Dermis microvascular lymphatic vessel endothelial cell (primary cell): Measurements from ENCODE around the gene CNTN4. TPM values are rescaled to one million over a fixed set of nuclear protein-coding genes. Genes with fewer than 3 reads are reported as not detected.
"Not testable (repeated sequence)": the region's sequence is repeated elsewhere in the genome, so short reads cannot be mapped to it uniquely, and the experiment has no call there.

ENCODE experiments used
- DNase-seq, 2 donors: peaks; one replicate each; pipeline versions ENCODE4 v3.0.0 to v3.0.0-alpha.2; 2010; ENCODE audit warnings: low read depth in 2 of 2
- total RNA-seq: library from RNA; depleted of rRNA; stranded (reverse); fragments of >200 nt; gene quantifications from 2 replicates; pipeline ENCODE4 v1.2.1, GENCODE V29; 2014

Gene CNTN4
- 0.25 TPM in 1 of 2 replicates, not detected in the other for total RNA-seq

DNA sequence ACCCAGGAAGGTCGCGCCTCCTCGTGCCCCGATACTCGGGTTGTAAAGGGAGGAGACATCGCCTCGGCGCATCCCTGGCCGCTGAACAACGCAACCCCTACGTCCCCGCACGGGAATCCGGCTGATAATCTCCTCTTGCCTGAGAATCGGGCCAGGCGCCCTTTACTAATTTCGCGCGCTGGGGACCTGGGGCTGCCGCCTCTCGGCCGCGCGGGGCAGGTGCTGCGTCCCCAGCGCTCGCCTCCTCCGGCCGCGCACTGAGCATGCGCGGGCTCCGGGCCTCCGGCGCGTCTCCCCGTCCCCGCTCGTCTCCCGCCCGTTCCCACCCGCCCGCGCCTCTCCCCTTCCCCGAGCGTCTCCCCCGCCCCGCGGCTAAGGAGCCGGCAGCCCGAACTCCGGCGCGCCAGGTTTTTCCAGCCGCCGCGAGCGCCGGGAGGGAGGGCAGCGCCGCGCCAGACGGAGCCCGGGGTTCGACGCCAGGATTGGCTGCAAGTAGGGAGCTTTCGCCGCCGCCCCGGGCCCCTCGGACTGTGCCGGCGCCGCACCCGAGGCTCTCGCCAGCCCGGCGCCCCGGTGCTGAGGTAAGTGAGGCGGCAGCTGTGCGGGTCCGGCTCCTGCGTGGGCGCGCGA is at the start of gene CNTN4:
CNTN4 (plus strand) TSS at position 469 of the 630 bp plus-strand sequence.
- DNase-seq, result peak in 1 of 2 donors; percentile 7

DNA sequence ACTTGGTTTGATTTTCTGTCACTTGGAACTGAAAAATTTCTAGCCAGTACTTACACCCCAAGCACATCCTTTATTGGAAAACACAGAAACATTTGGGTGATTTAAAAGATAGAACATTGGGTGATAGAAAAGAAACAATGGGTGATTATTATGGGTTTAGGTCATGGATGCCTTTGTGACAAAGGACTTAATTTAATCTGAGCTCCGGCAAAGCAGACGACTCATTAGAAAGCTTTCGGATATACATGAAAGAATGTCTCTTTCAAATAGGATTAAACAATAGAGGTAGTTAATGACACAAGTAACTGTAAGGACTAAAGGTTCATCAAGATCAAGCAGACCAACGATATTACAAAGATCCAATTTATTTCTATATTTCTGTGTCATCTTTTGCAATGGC is 37.3 kb upstream of the CNTN4 start:
- DNase-seq, result no peak

DNA sequence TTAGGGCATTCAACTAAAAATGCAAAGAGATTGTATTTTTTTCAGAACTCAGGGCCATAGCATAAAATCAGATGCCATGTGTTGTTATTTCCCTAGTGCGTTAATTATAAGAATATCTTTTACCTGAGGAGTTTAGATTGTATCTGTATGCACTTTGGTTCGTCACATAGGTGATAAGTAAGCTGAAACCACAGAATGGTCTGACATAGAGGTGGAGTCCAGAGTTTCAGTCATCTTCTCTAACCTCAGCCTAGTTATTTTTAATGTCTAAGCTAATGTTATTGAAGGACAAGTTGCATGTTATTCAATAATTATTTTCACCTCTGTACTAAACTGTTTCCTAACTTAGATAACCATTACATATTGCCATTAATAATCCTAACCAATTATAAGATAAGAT is 27.1 kb upstream of the CNTN4 start:
- DNase-seq, result no peak

DNA sequence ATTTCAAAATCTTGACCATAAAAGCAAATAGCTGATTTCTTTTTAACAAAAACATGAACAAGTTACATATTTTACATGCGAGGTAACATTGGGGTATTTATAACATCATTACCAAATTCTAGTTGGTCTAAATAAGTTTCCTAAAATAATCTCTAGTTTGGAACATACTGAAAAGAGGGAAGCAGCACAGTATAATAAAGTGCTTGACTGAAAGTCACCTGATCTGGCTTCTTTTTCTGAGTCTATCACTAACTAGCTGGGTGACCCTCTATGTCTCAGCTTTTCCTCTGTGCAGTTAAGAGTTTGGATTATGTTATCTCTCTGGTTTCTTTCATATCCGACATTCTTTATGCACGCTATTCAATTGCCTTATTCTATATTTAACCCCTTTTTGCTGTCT is 19.8 kb upstream of the CNTN4 start:
- DNase-seq, result no peak

DNA sequence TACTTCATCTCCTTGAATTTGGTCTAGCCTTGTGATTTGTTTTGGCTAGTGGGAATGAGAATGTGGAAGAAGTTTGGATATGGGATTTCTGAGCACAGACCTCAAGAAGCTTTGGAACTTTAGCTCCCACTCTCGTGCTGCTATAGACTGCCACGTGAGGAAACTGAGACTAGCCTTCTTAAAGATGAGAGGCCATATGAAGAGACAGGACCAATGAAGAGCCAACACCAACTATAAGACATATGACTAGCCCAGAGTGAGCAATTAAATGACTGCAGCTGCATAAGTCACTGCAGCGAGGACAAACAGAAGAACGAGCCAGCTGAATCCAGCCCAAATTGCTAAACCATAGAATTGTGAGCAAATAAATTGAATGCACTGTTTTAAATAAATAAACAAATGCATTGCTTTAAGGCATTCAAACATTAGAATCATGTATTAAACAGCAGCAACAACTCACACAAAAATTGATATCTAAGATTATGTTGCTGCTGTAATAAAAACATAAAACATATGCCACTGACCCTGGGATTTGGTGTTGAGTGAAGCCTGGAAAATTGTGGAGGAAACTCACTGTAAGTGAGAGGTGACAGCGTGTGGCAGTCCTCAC is 15.7 kb upstream of the CNTN4 start:
- DNase-seq, result no peak

DNA sequence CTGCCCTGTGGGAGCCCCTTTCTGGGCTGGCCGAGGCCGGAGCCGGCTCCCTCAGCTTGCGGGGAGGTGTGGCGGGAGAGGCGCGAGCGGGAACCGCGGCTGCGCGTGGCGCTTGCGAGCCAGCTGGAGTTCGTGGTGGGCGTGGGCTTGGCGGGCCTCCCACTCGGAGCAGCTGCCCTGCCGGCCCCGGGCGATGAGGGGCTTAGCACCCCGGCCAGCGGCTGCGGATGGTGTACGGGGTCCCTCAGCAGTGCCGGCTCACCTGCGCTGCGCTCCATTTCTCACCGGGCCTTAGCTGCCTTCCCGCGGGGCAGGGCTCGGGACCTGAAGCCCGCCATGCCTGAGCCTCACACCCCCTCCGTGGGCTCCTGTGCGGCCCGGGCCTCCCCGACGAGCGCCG is 15.1 kb upstream of the CNTN4 start:
- DNase-seq, result not testable (repeated sequence)

DNA sequence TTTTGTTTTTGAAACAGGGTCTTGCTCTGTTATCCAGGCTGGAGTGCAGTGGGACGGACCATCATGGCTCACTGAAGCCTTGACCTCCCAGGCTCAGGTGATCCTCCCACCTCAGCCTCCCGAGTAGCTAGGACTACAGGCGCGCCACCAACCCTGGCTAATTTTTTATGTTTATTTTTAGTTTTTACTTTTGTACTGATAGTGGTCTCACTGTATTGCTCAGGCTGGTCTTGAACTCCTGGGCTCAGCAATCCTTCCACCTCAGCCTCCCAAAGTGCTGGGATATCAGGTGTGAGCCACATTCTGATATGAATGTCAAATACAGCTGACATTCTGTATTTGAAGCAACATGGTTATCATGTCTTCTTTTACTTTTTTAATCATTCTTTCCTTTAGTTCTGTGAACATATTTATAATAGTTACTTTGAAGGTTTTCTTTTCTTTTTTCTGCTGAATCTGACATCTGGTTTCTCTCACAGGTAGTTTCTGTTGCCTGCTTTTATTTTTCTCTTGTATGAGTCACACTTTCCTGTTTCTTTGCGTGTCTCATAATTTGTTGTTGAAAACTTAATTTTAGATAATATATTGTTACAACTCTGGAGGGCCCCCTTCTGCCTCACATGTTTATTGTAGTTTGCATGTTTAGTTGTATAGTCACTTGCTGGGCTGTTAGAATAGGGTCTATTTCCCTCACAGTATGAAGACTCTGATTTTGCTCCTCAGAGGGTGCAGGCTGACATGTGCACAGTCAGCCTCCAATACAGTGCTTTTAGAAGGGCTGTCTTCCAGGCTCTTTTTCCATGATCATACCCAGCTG is 8.4 kb upstream of the CNTN4 start:
- no peak for DNase-seq

DNA sequence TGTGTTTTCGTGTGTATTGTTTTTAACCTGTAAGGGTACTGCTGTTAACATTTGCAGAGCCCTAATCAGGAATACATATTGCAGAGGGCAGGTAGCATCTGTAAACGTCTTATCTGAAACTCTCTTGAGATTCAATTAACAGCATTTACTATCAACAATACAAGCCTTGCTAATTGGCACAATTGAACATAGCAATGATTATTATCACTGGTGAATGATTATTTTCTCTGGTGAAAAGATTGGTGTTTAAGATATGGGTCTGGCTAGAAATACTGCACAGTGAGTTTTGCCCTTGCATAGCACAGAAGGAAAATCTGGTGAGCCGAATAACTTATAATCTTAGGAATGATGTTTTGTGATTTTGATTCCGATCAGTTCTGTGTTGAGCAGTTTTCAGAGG is 5.9 kb upstream of the CNTN4 start:
- no peak for DNase-seq

DNA sequence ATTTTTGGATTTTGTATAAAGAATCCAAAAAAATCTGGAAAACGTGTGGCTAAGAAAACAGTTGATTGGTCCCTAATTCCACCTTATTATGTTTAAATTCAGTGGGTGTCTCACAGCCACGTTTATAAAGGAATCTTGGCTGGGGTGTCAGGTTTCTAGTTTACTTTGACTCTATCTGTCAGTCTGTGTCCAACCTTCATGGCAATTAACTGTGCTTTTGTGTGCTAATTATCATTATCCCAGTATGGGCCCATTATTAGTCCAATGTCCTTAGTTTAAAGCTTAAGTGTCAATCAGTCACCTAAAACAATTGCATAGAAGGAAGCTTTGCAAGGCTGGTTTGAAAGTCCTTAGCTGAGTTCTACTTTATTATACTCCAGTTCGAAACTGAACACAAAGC is 3.7 kb upstream of the CNTN4 start:
- no peak for DNase-seq

DNA sequence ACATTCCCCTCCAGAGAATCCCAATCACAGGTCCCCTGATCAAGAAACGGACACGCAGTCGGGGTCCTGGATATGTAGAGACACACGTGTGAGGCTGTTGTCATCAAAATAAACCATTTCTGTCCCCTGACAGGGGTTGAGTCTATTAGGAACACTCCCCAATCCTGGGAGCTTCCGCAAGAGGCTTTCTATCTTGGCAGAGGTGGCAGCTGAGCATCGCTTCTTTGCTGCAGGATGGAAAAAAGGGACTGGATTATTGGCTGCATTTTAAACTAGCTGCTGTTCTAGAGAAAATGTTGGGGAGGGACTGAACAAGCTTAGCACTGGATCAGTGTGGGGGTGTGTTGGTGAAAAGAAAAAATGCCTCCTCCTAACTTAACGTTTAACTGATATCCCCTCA is 2.5 kb upstream of the CNTN4 start:
- DNase-seq, result no peak

DNA sequence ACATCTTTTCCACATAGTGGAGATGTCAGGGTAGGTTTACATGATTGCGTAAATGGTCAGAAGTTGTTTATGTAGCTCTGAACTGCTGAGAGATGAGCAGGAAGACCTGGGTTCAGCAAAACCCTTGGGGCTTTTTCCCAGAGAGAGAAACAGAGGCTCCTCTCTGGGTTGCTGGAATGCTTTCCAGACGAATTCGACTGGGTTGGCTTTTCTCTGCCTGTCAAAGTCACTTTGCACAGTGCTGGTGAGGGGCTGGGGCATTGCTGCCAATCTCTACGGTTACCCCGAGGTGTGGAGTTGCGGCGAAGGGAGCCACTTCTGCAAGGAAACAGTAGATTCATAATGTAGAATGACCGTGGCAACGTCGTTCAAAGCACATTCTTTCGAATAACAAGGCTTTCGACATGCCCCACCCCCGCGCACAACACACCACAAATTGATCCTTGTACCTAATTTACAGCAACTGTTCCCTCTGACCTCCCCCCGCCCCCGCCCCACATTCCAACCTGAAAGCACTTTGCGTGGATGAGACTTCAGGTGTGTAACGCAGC is 950 bp upstream of the CNTN4 start:
- no peak for DNase-seq

DNA sequence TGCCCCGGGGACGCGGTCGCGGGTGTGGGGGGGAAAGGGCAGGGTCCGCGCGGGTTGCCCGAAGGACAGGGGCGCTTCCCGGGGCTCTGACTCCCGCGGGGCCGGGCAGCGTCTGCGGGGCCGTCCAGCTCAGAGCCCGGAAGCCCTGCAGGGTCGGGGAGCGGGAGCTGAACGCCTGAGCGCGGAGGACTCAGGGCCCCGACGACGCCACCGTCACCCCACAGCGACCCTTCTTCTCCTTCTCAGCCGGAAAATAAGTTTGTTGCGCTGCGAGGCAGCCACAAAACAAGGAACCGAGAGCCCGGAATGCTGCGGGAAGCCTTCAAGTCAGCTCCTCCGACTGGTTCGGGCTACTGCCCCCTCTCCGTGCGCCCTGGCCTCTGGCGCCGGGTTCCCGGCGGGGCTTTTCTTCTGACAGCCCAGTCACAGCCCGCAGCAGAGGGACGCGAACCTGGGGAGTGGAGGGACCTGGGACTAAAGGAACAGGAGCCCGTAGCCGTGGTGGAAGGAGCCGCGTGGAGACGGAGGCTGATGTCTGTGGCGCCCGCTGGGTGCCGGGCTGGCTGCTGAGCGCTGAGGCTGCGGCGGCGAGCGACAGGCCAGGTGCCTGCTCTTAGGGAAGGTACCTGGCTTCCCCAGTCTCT is 484 bp downstream of the CNTN4 start:
- DNase-seq, result no peak

DNA sequence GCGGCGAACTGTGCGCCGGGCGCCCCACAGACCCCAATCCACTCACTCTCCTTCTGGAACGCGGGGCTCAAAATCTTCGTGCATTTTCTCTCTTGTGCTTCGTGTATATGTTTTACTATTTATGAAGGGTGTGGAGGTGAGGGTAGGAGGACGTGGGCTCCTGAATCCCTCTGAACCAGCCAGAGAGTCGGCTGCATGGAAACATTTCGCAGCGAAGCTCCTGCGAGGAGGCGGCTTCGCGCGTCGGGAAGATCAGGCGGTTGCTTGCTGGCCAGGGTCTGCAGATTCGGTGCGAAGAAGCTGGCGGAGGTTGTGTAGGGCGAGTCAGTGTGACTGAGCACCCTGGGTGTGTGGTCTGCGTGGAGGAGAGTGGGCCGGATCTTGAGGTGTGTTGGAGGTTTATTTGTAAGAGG is 1.1 kb downstream of the CNTN4 start:
- DNase-seq, result no peak

DNA sequence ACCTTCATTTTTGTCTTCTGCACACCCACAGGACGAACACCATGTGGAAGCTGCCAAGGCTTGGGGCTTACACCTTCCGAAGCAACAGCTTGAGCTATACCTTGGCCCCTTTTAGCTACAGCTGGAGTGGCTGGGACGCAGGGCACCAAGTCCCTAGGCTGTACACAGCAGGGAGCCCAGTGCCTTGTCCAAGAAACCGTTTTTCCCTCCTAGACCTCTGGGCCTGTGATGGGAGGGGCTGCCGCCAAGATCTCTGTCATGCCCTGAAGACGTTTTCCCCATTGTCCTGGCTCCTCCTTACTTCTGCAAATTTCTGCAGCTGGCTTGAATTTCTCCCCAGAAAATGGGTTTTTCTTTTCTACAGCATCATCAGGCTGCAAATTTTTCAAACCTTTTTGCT is 7.8 kb downstream of the CNTN4 start:
- DNase-seq, result no peak

DNA sequence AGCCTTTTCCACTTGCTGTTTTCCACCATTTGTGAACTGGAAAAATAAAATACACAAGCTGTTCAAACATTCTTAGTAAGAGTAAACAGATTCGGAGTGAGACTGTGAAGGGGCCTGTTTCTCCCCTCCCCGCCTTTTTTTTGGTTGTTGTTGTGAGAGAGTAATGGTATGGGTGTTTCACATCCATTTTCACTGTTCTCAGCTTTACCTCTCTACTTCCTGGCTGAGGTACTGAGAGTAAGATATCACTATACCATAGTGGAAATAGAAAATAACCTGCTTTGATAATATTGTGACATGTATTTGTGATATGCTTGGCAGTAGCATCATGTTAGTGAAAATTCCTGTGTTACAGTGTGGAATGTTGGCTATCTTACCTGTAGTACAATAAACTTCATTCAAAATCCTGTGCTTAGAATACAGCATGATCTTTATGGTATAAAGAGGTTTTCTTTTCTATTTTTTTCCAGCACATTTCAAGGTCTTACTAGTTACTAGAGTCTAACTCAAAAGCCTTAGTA is 12.0 kb downstream of the CNTN4 start:
- no peak for DNase-seq

DNA sequence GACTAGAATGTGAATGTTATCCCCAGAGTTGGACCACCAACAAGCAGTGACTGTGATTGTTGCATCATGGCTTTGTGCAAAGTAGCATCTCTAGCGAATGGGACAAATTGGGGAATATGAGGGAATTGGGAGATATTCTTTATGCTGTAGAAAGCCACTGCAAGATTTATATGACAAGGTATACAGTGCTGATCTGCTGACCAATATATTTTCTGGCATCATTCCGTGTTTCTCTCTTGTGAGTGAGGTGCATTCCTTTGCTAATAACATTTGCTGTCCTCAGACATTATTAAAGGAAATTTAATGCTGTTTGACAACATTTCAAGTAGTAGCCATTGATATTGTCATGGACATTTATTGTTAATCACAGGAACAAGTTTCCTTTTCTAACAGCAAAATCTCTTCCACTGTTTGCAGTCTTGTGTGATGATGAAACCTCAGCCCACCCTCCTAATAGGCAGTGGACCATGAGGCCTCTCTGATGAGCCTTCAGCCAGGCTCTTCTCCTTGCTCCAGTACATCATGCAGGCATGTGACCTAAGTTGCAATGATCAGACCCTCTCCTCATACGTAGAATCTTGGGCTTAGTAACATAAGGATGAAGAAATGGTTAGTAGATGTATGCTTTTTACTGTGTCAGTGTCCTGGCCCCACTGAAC is 16.1 kb downstream of the CNTN4 start:
- no peak for DNase-seq

DNA sequence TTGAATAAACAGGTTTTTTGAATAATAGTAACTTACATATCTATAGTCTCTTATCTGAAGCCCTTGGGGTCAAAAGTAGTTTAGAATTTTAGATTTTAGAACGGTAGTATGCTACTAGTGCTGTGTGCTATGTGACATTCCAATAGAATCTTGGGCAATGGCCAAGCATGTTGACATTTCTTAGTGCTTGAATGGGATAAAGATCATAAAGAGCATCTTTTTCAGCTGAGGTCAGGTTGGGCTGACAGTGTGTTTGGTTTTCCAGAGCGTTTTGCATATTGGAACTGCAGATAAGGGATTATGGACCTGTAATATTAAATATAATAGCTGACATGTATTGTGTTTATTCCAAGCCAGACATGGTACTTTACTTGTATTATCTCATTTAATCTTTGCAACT is 32.1 kb downstream of the CNTN4 start:
- no peak for DNase-seq

DNA sequence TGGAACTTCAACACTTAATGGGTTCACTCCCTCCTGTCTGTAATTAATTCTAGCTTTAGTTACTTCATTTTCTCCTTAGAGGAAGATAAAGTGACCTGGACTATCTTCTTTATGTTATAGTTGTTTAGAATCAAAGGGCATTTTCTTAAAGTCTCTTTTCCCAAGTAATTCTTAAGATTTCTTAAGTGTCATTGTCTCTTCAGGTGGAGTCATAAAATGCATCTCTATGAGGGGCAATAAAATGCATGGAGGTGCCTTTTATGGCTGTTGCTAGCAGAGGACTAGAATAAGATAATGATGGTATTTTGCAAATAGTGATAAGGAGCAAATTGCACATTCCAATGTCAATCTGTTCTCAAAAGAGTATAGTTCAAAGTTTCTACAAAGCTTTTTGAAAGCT is 34.5 kb downstream of the CNTN4 start:
- DNase-seq, result no peak

DNA sequence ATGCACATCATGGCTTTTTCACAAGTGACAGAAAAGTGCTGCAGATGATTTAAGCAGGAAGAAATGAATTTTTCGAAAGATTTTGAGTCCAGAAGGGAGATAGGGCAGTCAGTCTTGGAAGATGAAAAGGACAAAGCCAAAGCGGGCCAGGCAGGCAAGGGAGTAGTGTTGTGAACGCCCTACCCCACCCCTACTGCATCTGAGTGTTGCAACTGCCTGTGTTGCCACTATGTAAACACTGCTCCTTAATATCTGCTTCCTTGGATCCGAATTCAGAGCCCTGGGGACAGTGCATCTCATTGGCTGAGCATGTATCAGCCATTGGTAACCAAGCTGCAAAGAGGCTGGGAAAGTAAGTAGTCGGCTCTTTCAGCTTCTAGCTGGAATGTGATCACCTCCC is 39.0 kb downstream of the CNTN4 start:
- no peak for DNase-seq

DNA sequence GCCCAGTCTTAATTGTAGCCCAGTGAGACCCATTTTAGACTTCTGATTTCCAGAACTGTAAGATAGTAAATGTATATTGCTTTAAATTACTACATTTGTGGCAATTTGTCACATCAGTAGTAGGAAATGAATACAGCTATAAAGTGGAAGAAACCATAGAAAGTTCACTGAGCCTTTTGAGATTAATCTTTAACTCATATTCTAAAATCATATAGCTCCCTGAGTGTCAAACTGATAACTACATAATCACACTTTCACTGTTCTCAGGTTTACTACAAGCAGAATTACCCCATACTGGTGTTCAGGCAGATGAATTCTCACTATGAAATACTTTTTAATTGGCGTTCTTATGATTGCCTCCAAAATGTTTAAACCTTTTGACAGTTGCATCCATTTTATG is 42.8 kb downstream of the CNTN4 start:
- DNase-seq, result no peak
